Fibroblast of skin of scalp (primary cell): ENCODE results near the gene AGPAT3.

ENCODE experiments used
- DNase-seq: peaks from one replicate; pipeline ENCODE4 v3.0.0-alpha.2; 2013

The AGPAT3 gene

GRCh38 chr21:43958364-43959158 lies 93.5 kb downstream of the AGPAT3 start:
- DNase-seq: no peak

- no peak for DNase-seq
Measured at GRCh38 chr21:43959231-43960116, 94.5 kb downstream of the AGPAT3 start.

GRCh38 chr21:43961382-43961909 lies 96.4 kb downstream of the AGPAT3 start:
- no peak for DNase-seq

- no peak for DNase-seq
Measured at GRCh38 chr21:43965911-43966585, 101.0 kb downstream of the AGPAT3 start.

- DNase-seq: no peak
Measured at GRCh38 chr21:43966946-43967512, 102.0 kb downstream of the AGPAT3 start.

GRCh38 chr21:43967981-43968380 lies 103.0 kb downstream of the AGPAT3 start:
- no peak for DNase-seq

GRCh38 chr21:43968410-43969114 lies 103.5 kb downstream of the AGPAT3 start:
- no peak for DNase-seq

- DNase-seq: no peak
Measured at GRCh38 chr21:43969115-43969444, 104.1 kb downstream of the AGPAT3 start.

GRCh38 chr21:43970551-43970950 lies 105.5 kb downstream of the AGPAT3 start:
- DNase-seq: no peak

- no peak for DNase-seq
Measured at GRCh38 chr21:43971201-43971991, 106.4 kb downstream of the AGPAT3 start.

- DNase-seq: no peak
Measured at GRCh38 chr21:43971992-43972255, 106.9 kb downstream of the AGPAT3 start.

- no peak for DNase-seq
Measured at GRCh38 chr21:43972850-43973633, 108.0 kb downstream of the AGPAT3 start.

- DNase-seq: no peak
Measured at GRCh38 chr21:43973634-43973955, 108.6 kb downstream of the AGPAT3 start.

- DNase-seq: no peak
Measured at GRCh38 chr21:43974791-43975468, 109.9 kb downstream of the AGPAT3 start.

GRCh38 chr21:43975469-43976098 lies 110.6 kb downstream of the AGPAT3 start:
- peak; percentile 47 for DNase-seq

GRCh38 chr21:43976661-43977060 lies 111.6 kb downstream of the AGPAT3 start:
- DNase-seq: peak; percentile 10

- no peak for DNase-seq
Measured at GRCh38 chr21:43978060-43978459, 113.0 kb downstream of the AGPAT3 start.

- no peak for DNase-seq
Measured at GRCh38 chr21:43979654-43980053, 114.6 kb downstream of the AGPAT3 start.

- DNase-seq: no peak
Measured at GRCh38 chr21:43981151-43981870, 116.3 kb downstream of the AGPAT3 start.
